Activated CD8-positive, alpha-beta memory T cell treated with anti-CD3 and anti-CD28 coated beads, Interleukin-2, amount 50 U/mL, for 1 hour (primary cell): ENCODE results near the gene DPP10.
"Not testable (repeated sequence)": the region's sequence is repeated elsewhere in the genome, so short reads cannot be mapped to it uniquely, and the experiment has no call there.

ENCODE experiments used
- DNase-seq: peaks from one replicate; pipeline ENCODE4 v3.0.0-alpha.2; 2020; ENCODE audit errors: extremely low read depth

DPP10 gene

GRCh38 chr2:114960389-114960788 lies 517.9 kb downstream of the DPP10 start:
- no peak for DNase-seq

- no peak for DNase-seq
These were observed 520.1 kb downstream of the DPP10 start for GRCh38 chr2:114962532-114962931.

GRCh38 chr2:114968748-114969400 lies 526.4 kb downstream of the DPP10 start:
- DNase-seq = no peak

- not testable (repeated sequence) for DNase-seq
These were observed 561.9 kb downstream of the DPP10 start for GRCh38 chr2:115004321-115004720.

GRCh38 chr2:115011721-115012120 lies 569.3 kb downstream of the DPP10 start:
- DNase-seq = no peak

- DNase-seq = not testable (repeated sequence)
These were observed 579.6 kb downstream of the DPP10 start for GRCh38 chr2:115022013-115022412.

GRCh38 chr2:115034801-115035200 lies 592.4 kb downstream of the DPP10 start:
- no peak for DNase-seq

GRCh38 chr2:115036818-115037217 lies 594.4 kb downstream of the DPP10 start:
- DNase-seq = no peak

GRCh38 chr2:115057473-115057872 lies 615.0 kb downstream of the DPP10 start:
- DNase-seq = no peak

GRCh38 chr2:115070002-115070401 lies 627.6 kb downstream of the DPP10 start:
- DNase-seq = no peak

GRCh38 chr2:115071534-115071933 lies 629.1 kb downstream of the DPP10 start:
- DNase-seq = no peak

GRCh38 chr2:115075800-115076199 lies 633.4 kb downstream of the DPP10 start:
- no peak for DNase-seq

- DNase-seq = no peak
These were observed 635.2 kb downstream of the DPP10 start for GRCh38 chr2:115077626-115078025.

- no peak for DNase-seq
These were observed 640.8 kb downstream of the DPP10 start for GRCh38 chr2:115083225-115083624.

- no peak for DNase-seq
These were observed 641.3 kb downstream of the DPP10 start for GRCh38 chr2:115083711-115084110.

GRCh38 chr2:115084446-115084845 lies 642.0 kb downstream of the DPP10 start:
- DNase-seq = no peak

GRCh38 chr2:115086051-115086620 lies 643.7 kb downstream of the DPP10 start:
- not testable (repeated sequence) for DNase-seq

GRCh38 chr2:115094441-115094840 lies 652.0 kb downstream of the DPP10 start:
- DNase-seq = no peak

- DNase-seq = no peak
These were observed 663.5 kb downstream of the DPP10 start for GRCh38 chr2:115105966-115106365.

- DNase-seq = no peak
These were observed 672.7 kb downstream of the DPP10 start for GRCh38 chr2:115115135-115115534.

GRCh38 chr2:115118306-115118705 lies 675.9 kb downstream of the DPP10 start:
- no peak for DNase-seq

- DNase-seq = no peak
These were observed 676.6 kb downstream of the DPP10 start for GRCh38 chr2:115119086-115119485.

- no peak for DNase-seq
These were observed 680.3 kb downstream of the DPP10 start for GRCh38 chr2:115122701-115123100.

GRCh38 chr2:115124817-115125216 lies 682.4 kb downstream of the DPP10 start:
- no peak for DNase-seq
